H1 (cell line): ENCODE results near the gene LRRC28. TPM values are rescaled to one million over a fixed set of nuclear protein-coding genes. Genes with fewer than 3 reads are reported as not detected.

Source experiments
- CTCF ChIA-PET: fragments of 300-600 bp; sonication (Branson Sonifier 250); formaldehyde crosslinking; loops from one replicate; lab custom pipeline; 2021; ENCODE audit not compliant: partially characterized antibody; lab: Charles Lee
- POLR2A ChIA-PET: fragments of 300-600 bp; sonication (Branson Sonifier 250); formaldehyde crosslinking; loops from one replicate; lab custom pipeline; 2021; ENCODE audit warnings: inconsistent platforms; ENCODE audit not compliant: partially characterized antibody; lab: Charles Lee
- DNase-seq, 2 experiments: peaks; one replicate each; pipeline versions ENCODE4 v3.0.0 to v3.0.0-alpha.2; 2010 to 2022; ENCODE audit warnings: low spot score in 2 of 2, low read depth in 1 of 2, mixed read lengths in 1 of 2
- FAIRE-seq: peaks from 2 replicates; lab custom pipeline; 2011; peaks lifted over from hg19 to GRCh38; lab: Jason Lieb, UNC
- H2AFZ ChIP-seq: 2 replicates; pipeline ENCODE4 v1.8.1; 2012; ENCODE audit warnings: low read length, inconsistent platforms
- H2AK5ac ChIP-seq: 2 replicates; pipeline ENCODE4 v1.6.1; 2013; ENCODE audit warnings: low read depth, low read length
- H2BK120ac ChIP-seq: replicated peaks from 2 replicates; pipeline ENCODE3; 2013; ENCODE audit warnings: low read depth, low read length, inconsistent platforms
- H2BK12ac ChIP-seq: 2 replicates; pipeline ENCODE4 v1.6.1; 2013; ENCODE audit warnings: low read depth, low read length
- H2BK15ac ChIP-seq: 2 replicates; pipeline ENCODE4 v1.6.1; 2013; ENCODE audit warnings: low read length
- H2BK20ac ChIP-seq: 2 replicates; pipeline ENCODE4 v1.6.1; 2013; ENCODE audit warnings: low read length
- H2BK5ac ChIP-seq: 2 replicates; pipeline ENCODE4 v1.6.1; 2013; ENCODE audit warnings: low read depth, low read length
- H3K14ac ChIP-seq: 2 replicates; pipeline ENCODE4 v1.6.1; 2013; ENCODE audit warnings: inconsistent platforms; ENCODE audit not compliant: insufficient read length
- H3K18ac ChIP-seq: 2 replicates; pipeline ENCODE4 v1.6.1; 2013; ENCODE audit warnings: low read length; ENCODE audit errors: extremely low read depth
- H3K23ac ChIP-seq: 2 replicates; pipeline ENCODE4 v1.6.1; 2013; ENCODE audit warnings: inconsistent platforms; ENCODE audit not compliant: insufficient read length
- H3K23me2 ChIP-seq: 2 replicates; pipeline ENCODE4 v1.6.1; 2013; ENCODE audit warnings: low read depth, low read length
- H3K27ac ChIP-seq: 2 replicates; pipeline ENCODE4 v1.6.1; 2011; ENCODE audit warnings: low read depth, low read length, inconsistent platforms
- H3K27me3 ChIP-seq, 4 experiments: replicated peaks in 1 of 4; 1 replicate in 1 of 4; 2 replicates in 3 of 4; pipeline versions ENCODE4 v1.6.1 to v1.8.1; 2011 to 2013; ENCODE audit warnings: low read length in 3 of 4, mild to moderate bottlenecking in 3 of 4, inconsistent platforms in 2 of 4, mixed read lengths in 2 of 4, moderate library complexity in 1 of 4; ENCODE audit not compliant: control insufficient read depth in 3 of 4, insufficient read depth in 3 of 4; ENCODE audit errors: extremely low read depth in 1 of 4
- H3K36me3 ChIP-seq, 4 experiments: 2 replicates each; pipeline versions ENCODE4 v1.6.1 to v1.8.1; 2011 to 2013; ENCODE audit warnings: mild to moderate bottlenecking in 4 of 4, low read length in 3 of 4, moderate library complexity in 2 of 4, control low read depth in 1 of 4, inconsistent platforms in 1 of 4; ENCODE audit not compliant: insufficient read depth in 4 of 4, control insufficient read depth in 2 of 4
- H3K4ac ChIP-seq: replicated peaks from 2 replicates; pipeline ENCODE3; 2013; ENCODE audit warnings: low read length, low read depth, mixed read lengths, inconsistent platforms; ENCODE audit not compliant: insufficient read length
- H3K4me1 ChIP-seq, 4 experiments: replicated peaks in 1 of 4; 1 replicate in 1 of 4; 2 replicates in 3 of 4; pipeline versions ENCODE4 v1.6.1 to v1.8.1; 2011 to 2013; ENCODE audit warnings: low read length in 3 of 4, inconsistent platforms in 2 of 4, mixed read lengths in 1 of 4; ENCODE audit not compliant: insufficient read depth in 4 of 4, control insufficient read depth in 3 of 4
- H3K4me2 ChIP-seq, 2 experiments: 2 replicates each; pipeline versions ENCODE4 v1.6.1 to v1.8.1; 2011 to 2013; ENCODE audit warnings: low read depth in 2 of 2, low read length in 2 of 2, control low read depth in 1 of 2, inconsistent platforms in 1 of 2, mild to moderate bottlenecking in 1 of 2; ENCODE audit not compliant: insufficient read depth in 1 of 2
- H3K4me3 ChIP-seq, 4 experiments: fragments of 200-600, 300-600 bp in 1 of 4; sonication (generic), shearing (Covaris generic), sonication (Bioruptor Twin) in 1 of 4; 2 replicates each; pipeline versions ENCODE4 v1.5.1 to v1.8.1; 2011 to 2016; ENCODE audit warnings: low read length in 4 of 4, low read depth in 3 of 4, control low read depth in 2 of 4, inconsistent platforms in 2 of 4, mild to moderate bottlenecking in 2 of 4, mixed read lengths in 1 of 4, moderate library complexity in 1 of 4; ENCODE audit not compliant: insufficient read depth in 2 of 4; ENCODE audit errors: extremely low read depth in 1 of 4
- H3K56ac ChIP-seq: replicated peaks from 2 replicates; pipeline ENCODE3; 2013; ENCODE audit warnings: low read depth, mild to moderate bottlenecking, mixed read lengths, low read length, inconsistent platforms; ENCODE audit not compliant: insufficient read length
- H3K79me1 ChIP-seq: 2 replicates; pipeline ENCODE4 v1.6.1; 2013; ENCODE audit warnings: low read depth, low read length, control low read depth
- H3K79me2 ChIP-seq, 2 experiments: 2 replicates each; pipeline versions ENCODE4 v1.6.1 to v1.8.1; 2012 to 2013; ENCODE audit warnings: low read length in 2 of 2, mild to moderate bottlenecking in 2 of 2, inconsistent platforms in 1 of 2; ENCODE audit not compliant: insufficient read depth in 2 of 2, control insufficient read depth in 1 of 2
- H3K9ac ChIP-seq, 4 experiments: replicated peaks in 1 of 4; 1 replicate in 1 of 4; 2 replicates in 3 of 4; pipeline versions ENCODE4 v1.6.1 to v1.8.1; 2011 to 2013; ENCODE audit warnings: low read depth in 3 of 4, low read length in 3 of 4, control low read depth in 2 of 4, mild to moderate bottlenecking in 2 of 4, moderate library complexity in 2 of 4, inconsistent platforms in 1 of 4; ENCODE audit errors: extremely low read depth in 1 of 4
- H3K9me3 ChIP-seq, 2 experiments: 2 replicates each; pipeline versions ENCODE4 v1.6.1 to v1.8.1; 2012 to 2013; ENCODE audit warnings: mild to moderate bottlenecking in 2 of 2, moderate library complexity in 2 of 2, control low read depth in 1 of 2, inconsistent platforms in 1 of 2, low read depth in 1 of 2, low read length in 1 of 2, mixed read lengths in 1 of 2; ENCODE audit not compliant: insufficient read depth in 2 of 2
- H4K20me1 ChIP-seq, 2 experiments: replicated peaks in 1 of 2; 2 replicates each; pipeline versions ENCODE3 to v1.8.1; 2011 to 2013; ENCODE audit warnings: inconsistent platforms in 2 of 2, low read length in 2 of 2, mild to moderate bottlenecking in 1 of 2; ENCODE audit not compliant: insufficient read depth in 2 of 2, control insufficient read depth in 1 of 2
- H4K5ac ChIP-seq: 2 replicates; pipeline ENCODE4 v1.6.1; 2013; ENCODE audit warnings: low read length, low read depth, mixed read lengths, inconsistent platforms; ENCODE audit not compliant: insufficient read length
- H4K8ac ChIP-seq: 2 replicates; pipeline ENCODE4 v1.8.0; 2013; ENCODE audit warnings: mild to moderate bottlenecking, moderate library complexity, low read length, inconsistent platforms; ENCODE audit not compliant: insufficient read depth; ENCODE audit errors: extremely low read depth
- H4K91ac ChIP-seq: replicated peaks from 2 replicates; pipeline ENCODE3; 2013; ENCODE audit warnings: low read length, mixed read lengths, inconsistent platforms; ENCODE audit not compliant: insufficient read length
- BRCA1 ChIP-seq: IDR thresholded peaks from 2 replicates; pipeline ENCODE4 v1.6.1; 2012; ENCODE audit warnings: low read depth, low read length, improper control_type of control experiment
- CTBP2 ChIP-seq: IDR thresholded peaks from 2 replicates; pipeline ENCODE4 v1.7.0; 2011; ENCODE audit warnings: borderline replicate concordance, mild to moderate bottlenecking, moderate library complexity, mixed read lengths, low read length; ENCODE audit not compliant: insufficient read depth, insufficient read length
- EGR1 ChIP-seq: IDR thresholded peaks from 2 replicates; pipeline ENCODE4 v1.6.1; 2011; ENCODE audit warnings: low read depth, low read length, borderline replicate concordance
- EZH2 ChIP-seq: fragments of 200-600 bp; sonication (generic); IDR thresholded peaks from 2 replicates; pipeline ENCODE4 v1.7.1; 2012; ENCODE audit warnings: low read depth, mild to moderate bottlenecking, moderate library complexity, low read length, inconsistent platforms; ENCODE audit not compliant: severe bottlenecking
- FOSL1 ChIP-seq: IDR thresholded peaks from 2 replicates; pipeline ENCODE4 v1.6.1; 2011; ENCODE audit warnings: mild to moderate bottlenecking, low read depth, low read length, moderate library complexity; ENCODE audit not compliant: insufficient read depth
- NANOG ChIP-seq: IDR thresholded peaks from 2 replicates; pipeline ENCODE4 v1.6.1; 2011; ENCODE audit warnings: low read length, low read depth, mild to moderate bottlenecking, inconsistent platforms; ENCODE audit not compliant: insufficient read depth, poor library complexity, severe bottlenecking
- PHF8 ChIP-seq: fragments of 200-600 bp; sonication (generic); conservative IDR thresholded peaks from 2 replicates; pipeline ENCODE4 v1.7.1; 2012; ENCODE audit warnings: low read depth, mild to moderate bottlenecking, inconsistent platforms, low read length, moderate library complexity
- SIX5 ChIP-seq: IDR thresholded peaks from 2 replicates; pipeline ENCODE4 v1.6.1; 2011; ENCODE audit warnings: mild to moderate bottlenecking, low read depth, low read length
- SP1 ChIP-seq: IDR thresholded peaks from 2 replicates; pipeline ENCODE4 v1.6.1; 2011; ENCODE audit warnings: low read depth, low read length
- SP2 ChIP-seq: IDR thresholded peaks from 2 replicates; pipeline ENCODE4 v1.6.1; 2012; ENCODE audit warnings: mild to moderate bottlenecking, low read length, inconsistent platforms
- SUZ12 ChIP-seq: fragments of 200-600 bp; sonication (generic); IDR thresholded peaks from 2 replicates; pipeline ENCODE4 v1.6.1; 2012; ENCODE audit warnings: mild to moderate bottlenecking, inconsistent platforms, low read length, moderate library complexity, mixed read lengths
- YY1 ChIP-seq: IDR thresholded peaks from 2 replicates; pipeline ENCODE4 v1.6.1; 2011; ENCODE audit warnings: low read depth, mild to moderate bottlenecking, low read length
- WGBS, 2 experiments: shearing (Covaris generic) in 1 of 2; methylation state at CpG; one replicate each; pipeline versions ENCODE4 v1.1.6 to v1.1.7; 2013 to 2015; ENCODE audit warnings: low lambda C conversion rate in 2 of 2, mixed read lengths in 2 of 2, inconsistent platforms in 1 of 2, low coverage in 1 of 2, missing lambda C conversion rate in 1 of 2; ENCODE audit not compliant: insufficient replicate concordance in 2 of 2, insufficient coverage in 1 of 2, insufficient read length in 1 of 2; ENCODE audit errors: extremely low coverage in 1 of 2, missing lambda C conversion rate in 1 of 2; 5-methylcytosine and 5-hydroxymethylcytosine counted together
- polyA plus RNA-seq, 7 experiments: library from polyadenylated mRNA; depleted of rRNA in 3 of 7; stranded (reverse) in 5 of 7; unstranded in 2 of 7; fragments of >200 nt in 5 of 7; fragments of 200-250 nt in 2 of 7; gene quantifications; 1 replicate in 5 of 7; 2 replicates in 1 of 7; 4 replicates in 1 of 7; pipeline versions ENCODE4 v1.2.1 to v1.2.3, GENCODE V29; 2011 to 2013; ENCODE audit warnings: missing spikeins in 2 of 7, mixed read lengths in 2 of 7
- total RNA-seq: library from RNA; stranded (reverse); fragmentation: NEBNext Ultra II Directional; extraction: Animal tissue kit (Norgen Biotek cat#: 25700); gene quantifications from 2 replicates; pipeline ENCODE4 v1.2.1, GENCODE V29; 2021

The LRRC28 gene
- total and polyA plus RNA-seq, 2 of the 8 experiments (the other 6 are each of a cell fraction or from before 2014, with no cell fraction given) = 20.2 to 23.3 TPM

DNA sequence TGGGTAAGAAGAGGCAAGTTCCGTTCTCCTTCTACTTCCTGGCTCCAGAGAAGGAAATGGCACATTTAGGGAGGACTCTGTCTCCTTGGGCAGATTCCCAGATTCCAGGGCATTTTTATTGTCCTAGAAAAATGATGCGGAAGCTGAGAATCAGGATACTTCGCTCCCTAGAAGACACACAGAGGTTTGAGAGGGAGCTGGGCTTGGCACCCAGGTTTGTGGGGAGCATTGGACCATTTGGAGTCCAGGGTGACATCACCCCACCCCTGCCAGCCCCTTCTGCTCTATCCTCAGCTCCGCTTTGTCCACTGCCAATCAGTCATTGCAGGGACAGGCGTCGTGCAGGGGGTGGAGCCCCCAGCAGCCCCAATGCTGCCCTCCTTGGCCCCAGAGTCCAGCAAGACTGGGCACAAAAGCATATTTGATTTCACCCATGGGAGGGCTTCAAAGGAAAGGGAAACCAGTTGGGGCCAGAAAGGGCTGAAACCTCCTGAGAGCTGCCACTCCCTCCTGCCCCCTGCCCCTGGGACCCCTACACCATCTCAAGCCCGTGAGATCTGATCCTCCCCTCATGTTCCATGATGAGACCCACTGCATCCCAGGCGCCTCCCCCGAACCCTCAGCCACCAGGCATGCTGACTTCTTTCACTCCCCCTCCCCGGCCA, 184.7 kb downstream of the LRRC28 start:
- Histone ChIP-seq H4K8ac (no peak overlapping the region), H3K79me2 (no peaks in the 10 kb centered on the region), H4K20me1 (no peaks in the 10 kb centered on the region), H2AFZ (no peak overlapping the region), H3K56ac (no peak overlapping the region), H3K14ac (no peak overlapping the region), H3K4me3 (no peak overlapping the region), H3K36me3 (no peaks in the 10 kb centered on the region), H3K79me1 (no peaks in the 10 kb centered on the region), H3K9me3 (no peaks in the 10 kb centered on the region), H3K4me2 (no peak overlapping the region), H2AK5ac (no peak overlapping the region), H3K27ac (no peak overlapping the region), H2BK5ac (no peak overlapping the region), H4K91ac (no peak overlapping the region), H3K18ac (no peak overlapping the region), H3K23me2 (no peaks in the 10 kb centered on the region; the same call in 1 of the 2 replicates), H2BK120ac (no peak overlapping the region), H3K27me3 (no peaks in the 10 kb centered on the region), H3K4me1 (peaks cover 3 to 18% (median 5%) of the 10 kb centered on the region in 4 experiments; a peak in 4 of 7 replicates), H2BK15ac (no peak overlapping the region), H3K4ac (no peak overlapping the region), H2BK12ac (no peak overlapping the region), H3K23ac (no peak overlapping the region), H2BK20ac (no peak overlapping the region), H3K9ac (no peak overlapping the region), H4K5ac (no peak overlapping the region)
- 87% methylated on average over 10 of the region's 10 CpGs; no CpG with 5 or more reads in 1 of the 2 experiments for WGBS, 2 experiments
- CTCF ChIA-PET = interaction anchor here (0.9 to 1.5 kb wide), 3 partner anchors 13 to 42 kb away, joined by 3 to 6 read pairs (median 3); no protein-coding TSS in a partner anchor
- FAIRE-seq = no peak
- POLR2A ChIA-PET = no interaction called here
- DNase-seq = peak in 1 of 2 experiments; percentile 45
- TF ChIP-seq NANOG (no peak), CTBP2 (no peak), PHF8 (no peak), BRCA1 (no peak), SP1 (no peak), EZH2 (no peak), YY1 (no peak), SP2 (no peak), SIX5 (no peak), EGR1 (no peak), FOSL1 (no peak), SUZ12 (no peak)
